Bone marrow (tissue), 2 donors: ENCODE measurements around the gene FZD2.
"Not testable (repeated sequence)": the region's sequence is repeated elsewhere in the genome, so short reads cannot be mapped to it uniquely, and the experiment has no call there.

Experiments
- DNase-seq, 2 donors: peaks; one replicate each; lab custom pipeline; 2025; lab: John Stamatoyannopoulos, UW

FZD2 gene

GRCh38 chr17:44556832-44557606, at the start of gene FZD2:
TSS of gene FZD2 (plus strand) at chr17:44557484. CDS start at chr17:44557689, 205 bp downstream.
- peak; percentile 55 to 74 for DNase-seq

GRCh38 chr17:44511241-44512134, 45.8 kb upstream of the FZD2 start:
- not testable (repeated sequence) for DNase-seq

- DNase-seq, result no peak
These were observed 39.3 kb upstream of the FZD2 start for GRCh38 chr17:44518032-44518431.

- DNase-seq, result peak; percentile 13 to 59
These were observed 34.2 kb upstream of the FZD2 start for GRCh38 chr17:44522883-44523671.

- DNase-seq, result no peak
These were observed 33.7 kb upstream of the FZD2 start for GRCh38 chr17:44523672-44523972.

GRCh38 chr17:44527102-44527501, 30.2 kb upstream of the FZD2 start:
- DNase-seq, result no peak

GRCh38 chr17:44527954-44528353, 29.3 kb upstream of the FZD2 start:
- DNase-seq, result no peak

- no peak for DNase-seq
These were observed 27.4 kb upstream of the FZD2 start for GRCh38 chr17:44529864-44530263.

- no peak for DNase-seq
These were observed 26.3 kb upstream of the FZD2 start for GRCh38 chr17:44530896-44531418.

GRCh38 chr17:44533533-44534246, 23.6 kb upstream of the FZD2 start:
- peak; percentile 68 to 70 for DNase-seq

GRCh38 chr17:44536090-44536953, 21.0 kb upstream of the FZD2 start:
- no peak for DNase-seq

GRCh38 chr17:44537922-44538321, 19.4 kb upstream of the FZD2 start:
- DNase-seq, result not testable (repeated sequence)

GRCh38 chr17:44539673-44540072, 17.6 kb upstream of the FZD2 start:
- no peak for DNase-seq

- DNase-seq, result no peak
These were observed 16.8 kb upstream of the FZD2 start for GRCh38 chr17:44540246-44541084.

GRCh38 chr17:44541884-44542581, 15.3 kb upstream of the FZD2 start:
- no peak for DNase-seq

- no peak for DNase-seq
These were observed 13.9 kb upstream of the FZD2 start for GRCh38 chr17:44543213-44543904.

GRCh38 chr17:44543905-44544523, 13.3 kb upstream of the FZD2 start:
- no peak for DNase-seq
